ENCODE results near the gene EXOC8. TPM values are rescaled to one million over a fixed set of nuclear protein-coding genes. Genes with fewer than 3 reads are reported as not detected.

EXOC8 gene
- total RNA-seq, 2 experiments from 2014 or later = 20.6 to 21.9 TPM

- H3K27me3 Mint-ChIP-seq = no peaks in the 10 kb centered on the region
- H3K27ac Mint-ChIP-seq = peak overlapping the region; percentile 19
- ChIA-PET POLR2A (no interaction called here), CTCF (interaction anchor here (0.6 to 1.3 kb wide), 6 partner anchors 11 to 263 kb away, joined by 3 to 4 read pairs (median 3); no protein-coding TSS in a partner anchor)
- H3K36me3 Mint-ChIP-seq (ENCODE audit: low read depth) = peaks cover 37% of the 10 kb centered on the region
- no peak for DNase-seq
- H3K9me3 Mint-ChIP-seq = no peaks in the 10 kb centered on the region
- H3K4me3 Mint-ChIP-seq = no peak overlapping the region
- peaks cover 40% of the 10 kb centered on the region for H3K4me1 Mint-ChIP-seq
Measured at GRCh38 chr1:231340328-231341013, 2.8 kb upstream of the EXOC8 start.

- Mint-ChIP-seq H3K4me1 (peaks cover 55% of the 10 kb centered on the region), H3K27ac (peak within 1 kb of the TSS; percentile 99), H3K27me3 (no peaks in the 10 kb centered on the region), H3K9me3 (no peaks in the 10 kb centered on the region), H3K4me3 (peak within 1 kb of the TSS; percentile 98), H3K36me3 (ENCODE audit: low read depth) (peaks cover 39% of the 10 kb centered on the region)
- POLR2A ChIA-PET = interaction anchor here (0.6 to 1.0 kb wide), 3 partner anchors 67 to 97 kb away, joined by 3 to 5 read pairs (median 3); no protein-coding TSS in a partner anchor
- CTCF ChIA-PET = interaction anchor here (0.6 to 2.8 kb wide), 14 partner anchors 11 to 286 kb away, joined by 3 to 14 read pairs (median 4); partner anchors contain the start of gene EGLN1
- DNase-seq = no peak
Measured at GRCh38 chr1:231338270-231339128, 847 bp upstream of the EXOC8 start, which contains the start of gene SPRTN. TSS of gene SPRTN (plus strand) at chr1:231338293. CDS start at chr1:231338384, 91 bp downstream.

- H3K4me1 Mint-ChIP-seq = peaks cover 63% of the 10 kb centered on the region
- no peak for DNase-seq
- H3K9me3 Mint-ChIP-seq = no peaks in the 10 kb centered on the region
- CTCF ChIA-PET = interaction anchor here (0.8 to 2.8 kb wide), 7 partner anchors 9 to 266 kb away, joined by 3 to 13 read pairs (median 3); partner anchors contain the start of gene EGLN1
- peak overlapping the region; percentile 98 for H3K4me3 Mint-ChIP-seq
- no peaks in the 10 kb centered on the region for H3K27me3 Mint-ChIP-seq
- peaks cover 46% of the 10 kb centered on the region for H3K36me3 Mint-ChIP-seq (ENCODE audit: low read depth)
- peak overlapping the region; percentile 99 for H3K27ac Mint-ChIP-seq
- POLR2A ChIA-PET = interaction anchor here (0.6 kb wide), 2 partner anchors 109 to 297 kb away, joined by 3 to 4 read pairs; partner anchors contain the start of gene FAM89A
Measured at GRCh38 chr1:231337043-231337471, 595 bp downstream of the EXOC8 start.

GRCh38 chr1:231335663-231336602 lies 1.7 kb downstream of the EXOC8 start:
- Mint-ChIP-seq H3K27me3 (no peaks in the 10 kb centered on the region), H3K4me3 (peak overlapping the region; percentile 98), H3K36me3 (ENCODE audit: low read depth) (peaks cover 48% of the 10 kb centered on the region), H3K9me3 (no peaks in the 10 kb centered on the region), H3K4me1 (peaks cover 61% of the 10 kb centered on the region), H3K27ac (peak overlapping the region; percentile 77)
- POLR2A ChIA-PET = no interaction called here
- CTCF ChIA-PET = interaction anchor here (0.7 to 2.8 kb wide), 6 partner anchors 11 to 694 kb away, joined by 3 to 13 read pairs (median 3); no protein-coding TSS in a partner anchor
- DNase-seq = no peak

GRCh38 chr1:231334952-231335351 lies 2.7 kb downstream of the EXOC8 start:
- H3K4me1 Mint-ChIP-seq = peaks cover 56% of the 10 kb centered on the region
- peaks cover 44% of the 10 kb centered on the region for H3K36me3 Mint-ChIP-seq (ENCODE audit: low read depth)
- no peak overlapping the region for H3K27ac Mint-ChIP-seq
- ChIA-PET POLR2A (no interaction called here), CTCF (interaction anchor here (1.0 to 1.8 kb wide), 3 partner anchors 20 to 693 kb away, joined by 3 read pairs; no protein-coding TSS in a partner anchor)
- H3K9me3 Mint-ChIP-seq = no peaks in the 10 kb centered on the region
- H3K27me3 Mint-ChIP-seq = no peaks in the 10 kb centered on the region
- peak overlapping the region; percentile 41 for H3K4me3 Mint-ChIP-seq
- no peak for DNase-seq

- POLR2A ChIA-PET = no interaction called here
- no peaks in the 10 kb centered on the region for H3K27me3 Mint-ChIP-seq
- H3K36me3 Mint-ChIP-seq (ENCODE audit: low read depth) = peaks cover 42% of the 10 kb centered on the region
- CTCF ChIA-PET = interaction anchor here (1.5 kb wide), 1 partner anchor 95 kb away, joined by 3 read pairs; no protein-coding TSS in a partner anchor
- H3K27ac Mint-ChIP-seq = no peak overlapping the region
- DNase-seq = no peak
- peaks cover 51% of the 10 kb centered on the region for H3K4me1 Mint-ChIP-seq
- H3K9me3 Mint-ChIP-seq = no peaks in the 10 kb centered on the region
- peak overlapping the region; percentile 41 for H3K4me3 Mint-ChIP-seq
Measured at GRCh38 chr1:231334079-231334666, 3.5 kb downstream of the EXOC8 start.

GRCh38 chr1:231332761-231333160 lies 4.9 kb downstream of the EXOC8 start:
- ChIA-PET POLR2A (no interaction called here), CTCF (interaction anchor here (0.6 to 0.9 kb wide), 3 partner anchors 16 to 265 kb away, joined by 3 read pairs; no protein-coding TSS in a partner anchor)
- DNase-seq = no peak
- Mint-ChIP-seq H3K4me1 (peaks cover 49% of the 10 kb centered on the region), H3K27ac (no peak overlapping the region), H3K36me3 (ENCODE audit: low read depth) (peaks cover 39% of the 10 kb centered on the region), H3K9me3 (no peaks in the 10 kb centered on the region), H3K27me3 (no peaks in the 10 kb centered on the region), H3K4me3 (no peak overlapping the region)

GRCh38 chr1:231329483-231329882 lies 8.2 kb downstream of the EXOC8 start:
- ChIA-PET CTCF (no interaction called here), POLR2A (interaction anchor here (0.7 kb wide), 1 partner anchor 276 kb away, joined by 3 read pairs; no protein-coding TSS in a partner anchor)
- no peaks in the 10 kb centered on the region for H3K27me3 Mint-ChIP-seq
- peaks cover 23% of the 10 kb centered on the region for H3K36me3 Mint-ChIP-seq (ENCODE audit: low read depth)
- DNase-seq = no peak
- H3K27ac Mint-ChIP-seq = no peak overlapping the region
- no peak overlapping the region for H3K4me3 Mint-ChIP-seq
- H3K4me1 Mint-ChIP-seq = peaks cover 25% of the 10 kb centered on the region
- no peaks in the 10 kb centered on the region for H3K9me3 Mint-ChIP-seq

GRCh38 chr1:231327617-231328016 lies 10.0 kb downstream of the EXOC8 start:
- Mint-ChIP-seq H3K9me3 (no peaks in the 10 kb centered on the region), H3K4me3 (no peak overlapping the region), H3K27ac (no peak overlapping the region), H3K36me3 (ENCODE audit: low read depth) (peaks cover 8% of the 10 kb centered on the region), H3K27me3 (no peaks in the 10 kb centered on the region), H3K4me1 (peaks cover 8% of the 10 kb centered on the region)
- ChIA-PET POLR2A (no interaction called here), CTCF (interaction anchor here (1.6 kb wide), 1 partner anchor 10 kb away, joined by 5 read pairs; the partner anchor contains the start of genes EXOC8 and SPRTN)
- DNase-seq = no peak

- no peaks in the 10 kb centered on the region for H3K27me3 Mint-ChIP-seq
- DNase-seq = no peak
- H3K27ac Mint-ChIP-seq = no peak overlapping the region
- ChIA-PET POLR2A (no interaction called here), CTCF (interaction anchor here (0.7 kb wide), 2 partner anchors 9 to 224 kb away, joined by 3 to 4 read pairs; no protein-coding TSS in a partner anchor)
- H3K36me3 Mint-ChIP-seq (ENCODE audit: low read depth) = no peaks in the 10 kb centered on the region
- no peak overlapping the region for H3K4me3 Mint-ChIP-seq
- H3K4me1 Mint-ChIP-seq = peaks cover 4% of the 10 kb centered on the region
- H3K9me3 Mint-ChIP-seq = no peaks in the 10 kb centered on the region
Measured at GRCh38 chr1:231326248-231326647, 11.4 kb downstream of the EXOC8 start.

GRCh38 chr1:231324660-231325059 lies 13.0 kb downstream of the EXOC8 start:
- H3K9me3 Mint-ChIP-seq = no peaks in the 10 kb centered on the region
- CTCF ChIA-PET = interaction anchor here (1.2 to 1.5 kb wide), 2 partner anchors 11 to 13 kb away, joined by 4 read pairs; partner anchors contain the start of genes EXOC8 and SPRTN

More at GRCh38 chr1:231324660-231325059, 13.0 kb downstream of the EXOC8 start:
- H3K4me1 Mint-ChIP-seq = peaks cover 2% of the 10 kb centered on the region
- DNase-seq = no peak
- no peak overlapping the region for H3K4me3 Mint-ChIP-seq
- no peak overlapping the region for H3K27ac Mint-ChIP-seq
- POLR2A ChIA-PET = no interaction called here
- no peaks in the 10 kb centered on the region for H3K27me3 Mint-ChIP-seq
- no peaks in the 10 kb centered on the region for H3K36me3 Mint-ChIP-seq (ENCODE audit: low read depth)
